Trophoblast cell (in vitro differentiated cells and primary cell): ENCODE data around the gene DGCR2.

Experiments used
- DNase-seq, 2 donors: peaks; one replicate each; pipeline ENCODE4 v3.0.0-alpha.2; 2016
- H2AFZ ChIP-seq: 2 replicates; pipeline ENCODE4 v1.6.1; 2013; ENCODE audit warnings: low read length, moderate library complexity, mild to moderate bottlenecking; ENCODE audit not compliant: insufficient read depth, poor library complexity
- H2AK5ac ChIP-seq: 2 replicates; pipeline ENCODE4 v1.6.1; 2013; ENCODE audit warnings: mild to moderate bottlenecking, low read length
- H2BK120ac ChIP-seq: 2 replicates; pipeline ENCODE4 v1.6.1; 2013; ENCODE audit warnings: low read length, mild to moderate bottlenecking, moderate library complexity; ENCODE audit not compliant: insufficient read depth, poor library complexity
- H2BK12ac ChIP-seq: 2 replicates; pipeline ENCODE4 v1.6.1; 2013; ENCODE audit warnings: mild to moderate bottlenecking, low read length, moderate library complexity
- H2BK5ac ChIP-seq: 2 replicates; pipeline ENCODE4 v1.6.1; 2013; ENCODE audit warnings: low read length, low read depth, moderate library complexity, mild to moderate bottlenecking; ENCODE audit not compliant: poor library complexity
- H3K14ac ChIP-seq: 2 replicates; pipeline ENCODE4 v1.6.1; 2013; ENCODE audit warnings: mild to moderate bottlenecking, low read length
- H3K18ac ChIP-seq: 2 replicates; pipeline ENCODE4 v1.6.1; 2013; ENCODE audit warnings: mild to moderate bottlenecking, low read length
- H3K23ac ChIP-seq: 2 replicates; pipeline ENCODE4 v1.6.1; 2013; ENCODE audit warnings: low read length
- H3K27ac ChIP-seq: 2 replicates; pipeline ENCODE4 v1.5.1; 2013; ENCODE audit warnings: low read depth, mild to moderate bottlenecking, inconsistent platforms, low read length, moderate library complexity
- H3K27me3 ChIP-seq: 2 replicates; pipeline ENCODE4 v1.6.1; 2013; ENCODE audit warnings: inconsistent platforms, mild to moderate bottlenecking, low read length, moderate library complexity; ENCODE audit not compliant: insufficient read depth
- H3K36me3 ChIP-seq, 2 experiments: 1 replicate in 1 of 2; 2 replicates in 1 of 2; pipeline ENCODE4 v1.6.1; 2013; ENCODE audit warnings: low read length in 2 of 2, mild to moderate bottlenecking in 2 of 2, moderate library complexity in 1 of 2; ENCODE audit not compliant: insufficient read depth in 2 of 2, control insufficient read depth in 1 of 2
- H3K4ac ChIP-seq: 2 replicates; pipeline ENCODE4 v1.6.1; 2013; ENCODE audit warnings: low read depth, mild to moderate bottlenecking, low read length, moderate library complexity
- H3K4me1 ChIP-seq, 2 experiments: 1 replicate in 1 of 2; 2 replicates in 1 of 2; pipeline ENCODE4 v1.6.1; 2013; ENCODE audit warnings: low read length in 2 of 2, mild to moderate bottlenecking in 2 of 2, moderate library complexity in 1 of 2; ENCODE audit not compliant: insufficient read depth in 2 of 2, control insufficient read depth in 1 of 2
- H3K4me2 ChIP-seq: 2 replicates; pipeline ENCODE4 v1.6.1; 2013; ENCODE audit warnings: inconsistent platforms, mild to moderate bottlenecking, low read length, moderate library complexity
- H3K4me3 ChIP-seq: 2 replicates; pipeline ENCODE4 v1.5.1; 2013; ENCODE audit warnings: mild to moderate bottlenecking, low read depth, low read length, inconsistent platforms
- H3K79me1 ChIP-seq: one replicate; pipeline ENCODE4 v1.6.1; 2013; ENCODE audit warnings: low read length
- H3K79me2 ChIP-seq: 2 replicates; pipeline ENCODE4 v1.6.1; 2013; ENCODE audit warnings: low read length, mild to moderate bottlenecking; ENCODE audit not compliant: control insufficient read depth, insufficient read depth, poor library complexity
- H3K9ac ChIP-seq: 2 replicates; pipeline ENCODE4 v1.6.1; 2013; ENCODE audit warnings: mild to moderate bottlenecking, low read length
- H3K9me3 ChIP-seq: 2 replicates; pipeline ENCODE4 v1.6.1; 2013; ENCODE audit warnings: low read depth, mild to moderate bottlenecking, control low read depth, inconsistent platforms, low read length; ENCODE audit not compliant: insufficient read depth
- H4K12ac ChIP-seq: 2 replicates; pipeline ENCODE4 v1.6.1; 2013; ENCODE audit warnings: low read depth, mild to moderate bottlenecking, low read length, moderate library complexity
- H4K8ac ChIP-seq: 2 replicates; pipeline ENCODE4 v1.6.1; 2013; ENCODE audit warnings: low read depth, mild to moderate bottlenecking, low read length, moderate library complexity
- H4K91ac ChIP-seq: one replicate; pipeline ENCODE4 v1.6.1; 2013; ENCODE audit warnings: low read depth, mild to moderate bottlenecking, low read length, moderate library complexity
- WGBS: extraction: QIAGEN DNeasy Blood & Tissue Kit; methylation state at CpG from one replicate; pipeline ENCODE4 v1.1.7; 2013; ENCODE audit warnings: missing lambda C conversion rate; ENCODE audit not compliant: insufficient read length, insufficient coverage; ENCODE audit errors: extremely low coverage; 5-methylcytosine and 5-hydroxymethylcytosine counted together

The DGCR2 gene

DNA sequence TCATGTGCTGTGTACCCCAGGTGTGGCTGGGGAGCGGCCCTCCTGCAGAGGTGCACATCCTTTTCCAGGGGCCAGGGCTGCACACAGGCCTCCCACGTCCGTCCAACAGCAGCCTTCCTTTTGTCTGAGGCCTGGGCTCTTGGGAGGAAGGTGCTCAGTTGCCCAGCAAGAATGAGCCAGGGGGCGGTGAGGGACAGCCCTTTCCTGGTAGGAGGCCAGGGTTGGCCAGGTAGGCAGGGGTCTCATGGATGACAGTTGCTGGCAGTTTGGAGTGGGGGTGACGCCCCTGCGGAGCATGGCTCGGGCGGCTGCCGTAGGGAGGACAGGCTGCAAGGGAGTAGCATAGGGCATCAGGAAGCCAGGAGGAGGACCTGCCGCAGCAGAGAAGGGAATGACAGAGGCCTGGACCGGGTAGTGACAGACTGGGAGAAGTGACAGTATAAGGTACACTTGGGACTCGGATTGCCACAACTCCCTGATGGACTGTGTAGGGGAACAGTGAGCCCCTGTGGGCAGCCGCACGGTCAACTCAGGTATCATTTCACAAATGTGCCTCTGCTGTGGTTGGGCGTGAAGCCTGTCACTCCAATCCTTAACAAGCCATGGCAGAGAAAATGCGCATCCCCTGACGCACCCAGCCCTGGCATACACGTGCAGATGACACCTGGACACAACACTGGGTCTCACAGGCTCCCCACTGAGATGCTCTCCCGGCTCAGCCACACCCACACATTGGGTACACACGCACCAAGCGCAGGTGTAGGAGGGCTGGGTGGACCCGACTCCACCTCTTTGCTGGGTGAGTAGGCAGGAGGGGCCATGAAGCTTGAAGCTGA, 79.7 kb downstream of the DGCR2 start:
- no peak overlapping the region for H3K4ac ChIP-seq
- no peak overlapping the region for H2BK120ac ChIP-seq
- H4K8ac ChIP-seq, result no peak overlapping the region
- H3K4me1 ChIP-seq, result no peaks in the 10 kb centered on the region
- no peak overlapping the region for H3K9ac ChIP-seq
- no peak overlapping the region for H3K18ac ChIP-seq
- H3K79me2 ChIP-seq, result no peaks in the 10 kb centered on the region
- H3K14ac ChIP-seq, result no peak overlapping the region
- no peak overlapping the region for H3K23ac ChIP-seq
- no peak overlapping the region for H2AFZ ChIP-seq
- no peak overlapping the region for H2BK12ac ChIP-seq
- no peak overlapping the region for H3K4me2 ChIP-seq
- H3K79me1 ChIP-seq, result no peaks in the 10 kb centered on the region
- H3K4me3 ChIP-seq, result no peak overlapping the region
- no peak overlapping the region for H3K27ac ChIP-seq
- no peak overlapping the region for H2BK5ac ChIP-seq
- H4K12ac ChIP-seq, result no peak overlapping the region
- no peaks in the 10 kb centered on the region for H3K27me3 ChIP-seq
- peaks cover 80 to 83% of the 10 kb centered on the region in 2 experiments for H3K36me3 ChIP-seq
- WGBS, result no CpG with 5 or more reads among the region's 22 CpGs
- H3K9me3 ChIP-seq, result peaks cover 4% of the 10 kb centered on the region
- no peak for DNase-seq
- H4K91ac ChIP-seq, result no peak overlapping the region
- H2AK5ac ChIP-seq, result no peak overlapping the region

DNA sequence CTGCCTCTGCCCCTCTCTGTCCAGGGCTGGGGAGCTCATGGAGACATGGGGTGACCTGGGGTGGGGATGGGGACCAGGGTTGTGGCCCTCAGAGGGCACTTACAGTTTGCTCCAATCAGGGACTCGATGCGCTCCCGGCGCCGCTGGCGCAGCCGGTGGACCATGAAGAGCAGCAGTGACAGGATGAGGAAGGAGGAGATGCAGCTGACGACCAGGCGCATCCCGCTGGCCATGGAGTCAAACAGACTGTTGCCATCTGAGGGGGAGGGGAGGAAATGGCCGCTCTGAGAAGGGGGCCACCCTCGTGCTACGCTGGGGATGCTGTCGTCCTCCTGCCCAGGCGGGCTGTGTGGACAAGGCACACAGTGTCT, 80.5 kb downstream of the DGCR2 start:
- H2BK120ac ChIP-seq, result no peak overlapping the region
- H3K4ac ChIP-seq, result no peak overlapping the region
- no peak overlapping the region for H3K9ac ChIP-seq
- H3K4me2 ChIP-seq, result no peak overlapping the region
- H3K23ac ChIP-seq, result no peak overlapping the region
- H3K4me3 ChIP-seq, result no peak overlapping the region
- H3K4me1 ChIP-seq, result no peaks in the 10 kb centered on the region
- H2AK5ac ChIP-seq, result no peak overlapping the region
- no peak for DNase-seq
- H3K27ac ChIP-seq, result no peak overlapping the region
- H4K12ac ChIP-seq, result no peak overlapping the region
- no peaks in the 10 kb centered on the region for H3K79me1 ChIP-seq
- no peaks in the 10 kb centered on the region for H3K27me3 ChIP-seq
- H4K8ac ChIP-seq, result no peak overlapping the region
- WGBS, result no CpG with 5 or more reads among the region's 15 CpGs
- H2AFZ ChIP-seq, result no peak overlapping the region
- H2BK12ac ChIP-seq, result no peak overlapping the region
- H3K18ac ChIP-seq, result no peak overlapping the region
- H4K91ac ChIP-seq, result no peak overlapping the region
- no peak overlapping the region for H3K14ac ChIP-seq
- no peak overlapping the region for H2BK5ac ChIP-seq
- peaks cover 72 to 80% of the 10 kb centered on the region in 2 experiments for H3K36me3 ChIP-seq
- H3K9me3 ChIP-seq, result peaks cover 4% of the 10 kb centered on the region
- H3K79me2 ChIP-seq, result no peaks in the 10 kb centered on the region

DNA sequence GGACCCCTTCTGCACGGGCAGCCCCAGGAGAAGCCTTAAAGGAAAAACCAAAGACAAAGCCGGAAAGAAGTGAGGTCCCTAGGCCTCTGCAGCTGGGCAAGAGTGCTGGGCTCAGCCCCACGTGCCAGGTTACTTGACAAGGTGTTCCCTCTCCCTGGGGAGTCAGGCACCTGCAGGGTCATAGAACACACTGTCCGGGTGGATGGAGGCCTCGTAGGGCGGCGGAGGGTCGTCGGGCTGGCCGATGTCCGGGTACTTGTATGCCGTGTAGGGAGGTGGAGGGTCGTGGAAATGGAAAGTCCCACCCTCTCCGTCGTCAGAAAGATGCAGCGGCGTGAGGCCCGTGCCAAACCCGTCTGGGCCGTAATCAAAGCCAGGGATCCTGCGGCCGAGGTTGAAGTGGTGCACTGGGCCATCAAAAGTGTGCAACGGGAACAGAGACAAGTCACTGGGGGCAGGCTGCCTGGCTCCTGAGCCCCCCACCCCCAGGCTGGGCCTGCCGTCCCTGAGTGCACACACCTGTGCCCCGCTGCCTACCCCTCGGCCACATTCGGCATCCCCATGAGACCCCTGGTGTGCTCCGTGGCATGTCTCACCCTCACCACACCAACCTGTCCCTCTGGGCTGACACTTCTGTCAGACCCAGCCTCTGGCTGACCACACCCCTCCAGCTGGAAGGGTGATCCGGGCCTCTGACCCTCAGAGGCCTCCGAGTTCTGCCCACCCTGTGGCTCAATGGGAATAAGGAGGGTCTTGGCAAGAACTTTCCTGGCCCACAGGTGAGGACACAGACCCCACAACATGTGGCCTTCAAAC, 81.1 kb downstream of the DGCR2 start:
- Histone ChIP-seq H3K18ac (no peak overlapping the region), H2BK5ac (no peak overlapping the region), H2AK5ac (no peak overlapping the region), H3K79me2 (no peaks in the 10 kb centered on the region), H3K9me3 (peaks cover 4% of the 10 kb centered on the region), H4K91ac (no peak overlapping the region), H4K8ac (no peak overlapping the region), H3K27me3 (no peaks in the 10 kb centered on the region), H3K27ac (no peak overlapping the region), H3K36me3 (peaks cover 69 to 76% of the 10 kb centered on the region in 2 experiments), H3K9ac (no peak overlapping the region), H2AFZ (no peak overlapping the region), H2BK12ac (no peak overlapping the region), H3K23ac (no peak overlapping the region), H4K12ac (no peak overlapping the region), H3K14ac (no peak overlapping the region), H3K79me1 (no peaks in the 10 kb centered on the region), H3K4me2 (no peak overlapping the region), H2BK120ac (no peak overlapping the region), H3K4ac (no peak overlapping the region), H3K4me3 (no peak overlapping the region), H3K4me1 (no peaks in the 10 kb centered on the region)
- no CpG with 5 or more reads among the region's 30 CpGs for WGBS
- no peak for DNase-seq

DNA sequence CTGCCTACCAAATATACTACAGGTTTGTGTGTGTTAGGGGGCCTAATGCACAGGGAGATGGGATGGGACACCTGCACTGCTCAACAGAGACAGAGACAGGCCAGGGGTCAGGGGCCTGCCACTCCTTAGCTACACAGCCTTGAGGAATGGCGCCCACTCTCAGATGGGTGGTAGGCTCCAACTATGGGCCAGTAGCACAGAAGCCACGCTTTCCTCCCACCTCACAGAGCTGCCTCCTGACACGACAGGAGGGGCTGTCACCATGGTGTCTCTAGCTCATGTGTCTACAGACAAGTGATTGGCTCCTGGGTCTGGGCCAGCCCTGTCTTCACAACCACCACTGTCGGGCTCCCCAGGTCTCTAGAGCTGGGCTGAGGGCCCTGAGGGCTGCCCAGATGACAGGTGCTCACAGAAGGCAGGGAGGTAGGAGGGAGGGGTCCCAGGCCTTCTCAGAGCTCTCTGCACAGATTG, 81.8 kb downstream of the DGCR2 start:
- no peak for DNase-seq
- no peak overlapping the region for H4K8ac ChIP-seq

More for the DNA sequence above, 81.8 kb downstream of the DGCR2 start:
- no peak overlapping the region for H2BK5ac ChIP-seq
- H2AK5ac ChIP-seq, result no peak overlapping the region
- peaks cover 67 to 76% of the 10 kb centered on the region in 2 experiments for H3K36me3 ChIP-seq
- no peak overlapping the region for H3K4ac ChIP-seq
- H3K18ac ChIP-seq, result no peak overlapping the region
- H2BK120ac ChIP-seq, result no peak overlapping the region
- no peak overlapping the region for H4K91ac ChIP-seq
- no peak overlapping the region for H3K23ac ChIP-seq
- no peak overlapping the region for H3K4me2 ChIP-seq
- no CpG with 5 or more reads among the region's 4 CpGs for WGBS
- no peak overlapping the region for H2BK12ac ChIP-seq
- no peaks in the 10 kb centered on the region for H3K79me1 ChIP-seq
- no peaks in the 10 kb centered on the region for H3K79me2 ChIP-seq
- no peak overlapping the region for H2AFZ ChIP-seq
- H4K12ac ChIP-seq, result no peak overlapping the region
- H3K4me1 ChIP-seq, result no peaks in the 10 kb centered on the region
- peaks cover 4% of the 10 kb centered on the region for H3K9me3 ChIP-seq
- H3K14ac ChIP-seq, result no peak overlapping the region
- H3K9ac ChIP-seq, result no peak overlapping the region
- no peak overlapping the region for H3K4me3 ChIP-seq
- H3K27me3 ChIP-seq, result no peaks in the 10 kb centered on the region
- H3K27ac ChIP-seq, result no peak overlapping the region
